ENCODE data around the gene RSPH3. TPM values are rescaled to one million over a fixed set of nuclear protein-coding genes. Genes with fewer than 3 reads are reported as not detected.

The RSPH3 gene
- total RNA-seq, 1 experiment from 2014 or later, result 4.2 TPM

Other genes starting within 250 kb of the RSPH3 start
- 171 and 201 TPM in 2 replicates for gene EZR, start 180.8 kb downstream of the RSPH3 start, total RNA-seq (2014; rRNA removed; shearing (Covaris generic); ENCODE audit: low replicate concordance)
- gene TAGAP, start 44.8 kb upstream of the RSPH3 start, total RNA-seq (2014; rRNA removed; shearing (Covaris generic); ENCODE audit: low replicate concordance), result not detected in 2 replicates
- gene FNDC1, start 169.2 kb upstream of the RSPH3 start, total RNA-seq (2014; rRNA removed; shearing (Covaris generic); ENCODE audit: low replicate concordance), result not detected in 2 replicates